K562 (cell line): ENCODE measurements around the gene ZNF581. TPM values are rescaled to one million over a fixed set of nuclear protein-coding genes. Genes with fewer than 3 reads are reported as not detected.
A peak's percentile ranks its signal among the peaks of the same experiment; 100 is the strongest.

Experiments
- AFF4 ChIP-seq: sonication (generic); formaldehyde crosslinking; IDR thresholded peaks from 2 replicates; pipeline ENCODE4 v1.8.0; 2023; ENCODE audit warnings: mild to moderate bottlenecking, missing genetic modification reagents
- DNMT1 ChIP-seq: fragments of 450-650 bp; IDR thresholded peaks from 2 replicates; pipeline ENCODE4 v1.6.1; 2016; ENCODE audit warnings: antibody characterized with exemption, mild to moderate bottlenecking
- EP400 ChIP-seq: fragments of 450-650 bp; IDR thresholded peaks from 2 replicates; pipeline ENCODE4 v1.6.1; 2017; ENCODE audit warnings: antibody characterized with exemption, mild to moderate bottlenecking, moderate library complexity
- GABPB1 ChIP-seq: sonication (generic); formaldehyde crosslinking; IDR thresholded peaks from 2 replicates; pipeline ENCODE4 v1.8.0; 2022; ENCODE audit warnings: mild to moderate bottlenecking, missing genetic modification reagents
- HDAC2 ChIP-seq: fragments of 450-650 bp; IDR thresholded peaks from 2 replicates; pipeline ENCODE4 v1.6.1; 2016; ENCODE audit warnings: mild to moderate bottlenecking
- KLF1 ChIP-seq: fragments of 450-650 bp; IDR thresholded peaks from 2 replicates; pipeline ENCODE4 v1.6.1; 2016; ENCODE audit warnings: missing genetic modification characterization, missing compliant biosample characterization
- MCM5 ChIP-seq: fragments of 450-650 bp; IDR thresholded peaks from 2 replicates; pipeline ENCODE4 v1.6.1; 2016; ENCODE audit warnings: low read depth
- RFX7 ChIP-seq: fragments of 250-450 bp; sonication (Bioruptor Pico); IDR thresholded peaks from 2 replicates; pipeline ENCODE4 v1.5.1; 2021; ENCODE audit warnings: mild to moderate bottlenecking
- SIRT6 ChIP-seq: IDR thresholded peaks from one replicate; pipeline ENCODE4 v1.6.1; 2012; ENCODE audit warnings: low read depth, mild to moderate bottlenecking, control low read depth, inconsistent platforms, low read length, moderate library complexity
- polyA plus RNA-seq, 8 experiments: library from polyadenylated mRNA; depleted of rRNA in 4 of 8; stranded (reverse) in 5 of 8; unstranded in 3 of 8; fragments of >200 nt; fragmentation: Nextera tagmentation in 2 of 8; fragmentation: Illumina TruSeq in 1 of 8; extraction: Ambion mirVana in 2 of 8; extraction: Trizol in 1 of 8; gene quantifications; 2 replicates each; pipeline versions ENCODE4 v1.2.1 to v1.2.3, GENCODE V29; 2011 to 2014; ENCODE audit warnings: inconsistent platforms in 1 of 8, missing spikeins in 1 of 8
- total RNA-seq, 7 experiments: library from RNA; depleted of rRNA in 6 of 7; stranded (reverse); fragments of >200 nt in 6 of 7; fragmentation: Illumina TruSeq in 2 of 7; extraction: Trizol in 2 of 7; gene quantifications; 2 replicates each; pipeline versions ENCODE4 v1.2.1 to v1.2.3, GENCODE V29; 2011 to 2021; ENCODE audit warnings: low replicate concordance in 1 of 7
- TF ChIP-seq, protein P1 (sequence below): sonication (generic); formaldehyde crosslinking; IDR thresholded peaks from 2 replicates; pipeline ENCODE4 v1.4.0; 2020; ENCODE audit warnings: mild to moderate bottlenecking, missing genetic modification reagents
- TF ChIP-seq, protein P2 (sequence below): fragments of 450-650 bp; formaldehyde crosslinking; IDR thresholded peaks from 2 replicates; pipeline ENCODE4 v1.4.0; 2020; ENCODE audit warnings: mild to moderate bottlenecking, moderate library complexity
- TF ChIP-seq, protein P3 (sequence below): IDR thresholded peaks from 2 replicates; pipeline ENCODE4 v1.6.1; 2011; ENCODE audit warnings: borderline replicate concordance, low read depth, mild to moderate bottlenecking, moderate library complexity, low read length; ENCODE audit not compliant: insufficient read depth, poor library complexity, severe bottlenecking
- TF ChIP-seq, protein P4 (sequence below): fragments of 250-450 bp; sonication (Bioruptor Pico); IDR thresholded peaks from 2 replicates; pipeline ENCODE4 v1.9.0; 2021; ENCODE audit warnings: mild to moderate bottlenecking, inconsistent platforms
- TF ChIP-seq, protein P5 (sequence below): sonication (generic); formaldehyde crosslinking; IDR thresholded peaks from 2 replicates; pipeline ENCODE4 v1.5.0; 2020; ENCODE audit warnings: missing genetic modification reagents

ZNF581 gene
- total and polyA plus RNA-seq, 9 of the 15 experiments (the other 6 are each of a cell fraction or from before 2014, with no cell fraction given) = 2.4 to 39.4 (median 15.4) TPM

DNA sequence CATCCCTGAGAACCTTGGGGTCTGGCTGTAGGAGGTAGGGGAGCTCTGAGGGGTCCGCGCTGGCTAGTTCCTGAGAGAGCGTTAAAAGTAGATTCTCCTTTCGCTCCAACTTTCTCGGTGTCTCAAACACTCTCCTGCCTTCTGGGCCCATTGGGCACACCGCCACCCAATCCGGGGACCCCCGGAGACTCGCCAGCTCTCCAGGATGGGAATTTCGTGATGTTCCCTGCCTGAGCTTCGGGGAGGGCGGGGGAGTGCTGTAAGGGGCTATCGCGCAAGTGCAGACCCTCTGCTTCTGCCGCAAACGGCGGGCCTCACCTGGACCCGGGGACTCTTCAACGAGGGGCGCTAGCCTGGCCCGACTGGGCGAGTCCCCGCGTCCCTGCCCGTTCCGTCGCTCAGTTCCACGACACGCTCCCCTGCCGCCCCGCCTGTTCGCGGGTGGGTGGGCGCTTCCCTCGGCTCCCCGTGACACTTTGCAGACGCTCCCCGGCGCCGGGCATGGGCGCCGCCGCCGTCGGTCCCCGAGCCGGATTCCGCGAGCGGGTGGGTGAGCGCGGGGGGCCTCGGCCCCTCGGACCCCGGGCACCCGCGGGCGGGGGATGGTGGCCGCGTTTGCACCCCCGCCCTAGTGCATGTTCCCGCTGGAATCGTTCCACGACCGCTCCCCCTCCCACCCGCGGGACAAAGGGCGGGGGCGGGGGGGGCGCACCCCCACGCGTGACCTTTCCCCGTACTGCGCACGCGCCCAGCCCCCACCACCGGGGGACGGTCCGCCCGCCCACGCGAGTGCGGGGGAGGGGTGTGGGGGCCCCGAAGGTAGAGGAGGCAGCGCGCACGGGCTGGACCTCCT lies 4.5 kb downstream of the ZNF581 start, which contains the start of gene CCDC106 (continued):
- TF ChIP-seq DNMT1 = no peak
- TF ChIP-seq, protein P1, sequence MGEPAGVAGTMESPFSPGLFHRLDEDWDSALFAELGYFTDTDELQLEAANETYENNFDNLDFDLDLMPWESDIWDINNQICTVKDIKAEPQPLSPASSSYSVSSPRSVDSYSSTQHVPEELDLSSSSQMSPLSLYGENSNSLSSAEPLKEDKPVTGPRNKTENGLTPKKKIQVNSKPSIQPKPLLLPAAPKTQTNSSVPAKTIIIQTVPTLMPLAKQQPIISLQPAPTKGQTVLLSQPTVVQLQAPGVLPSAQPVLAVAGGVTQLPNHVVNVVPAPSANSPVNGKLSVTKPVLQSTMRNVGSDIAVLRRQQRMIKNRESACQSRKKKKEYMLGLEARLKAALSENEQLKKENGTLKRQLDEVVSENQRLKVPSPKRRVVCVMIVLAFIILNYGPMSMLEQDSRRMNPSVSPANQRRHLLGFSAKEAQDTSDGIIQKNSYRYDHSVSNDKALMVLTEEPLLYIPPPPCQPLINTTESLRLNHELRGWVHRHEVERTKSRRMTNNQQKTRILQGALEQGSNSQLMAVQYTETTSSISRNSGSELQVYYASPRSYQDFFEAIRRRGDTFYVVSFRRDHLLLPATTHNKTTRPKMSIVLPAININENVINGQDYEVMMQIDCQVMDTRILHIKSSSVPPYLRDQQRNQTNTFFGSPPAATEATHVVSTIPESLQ (CRISPR knock-in tag) = no peak
- TF ChIP-seq RFX7 = no peak
- peak; percentile 59; the same call in 1 of the 2 replicates for TF ChIP-seq HDAC2
- TF ChIP-seq SIRT6 = no peak
- no peak for TF ChIP-seq AFF4 (CRISPR knock-in tag)
- peak; percentile 69 for TF ChIP-seq EP400
- TF ChIP-seq, protein P2, sequence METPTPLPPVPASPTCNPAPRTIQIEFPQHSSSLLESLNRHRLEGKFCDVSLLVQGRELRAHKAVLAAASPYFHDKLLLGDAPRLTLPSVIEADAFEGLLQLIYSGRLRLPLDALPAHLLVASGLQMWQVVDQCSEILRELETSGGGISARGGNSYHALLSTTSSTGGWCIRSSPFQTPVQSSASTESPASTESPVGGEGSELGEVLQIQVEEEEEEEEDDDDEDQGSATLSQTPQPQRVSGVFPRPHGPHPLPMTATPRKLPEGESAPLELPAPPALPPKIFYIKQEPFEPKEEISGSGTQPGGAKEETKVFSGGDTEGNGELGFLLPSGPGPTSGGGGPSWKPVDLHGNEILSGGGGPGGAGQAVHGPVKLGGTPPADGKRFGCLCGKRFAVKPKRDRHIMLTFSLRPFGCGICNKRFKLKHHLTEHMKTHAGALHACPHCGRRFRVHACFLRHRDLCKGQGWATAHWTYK (CRISPR knock-in tag) = no peak
- TF ChIP-seq MCM5 = no peak
- TF ChIP-seq, protein P3, sequence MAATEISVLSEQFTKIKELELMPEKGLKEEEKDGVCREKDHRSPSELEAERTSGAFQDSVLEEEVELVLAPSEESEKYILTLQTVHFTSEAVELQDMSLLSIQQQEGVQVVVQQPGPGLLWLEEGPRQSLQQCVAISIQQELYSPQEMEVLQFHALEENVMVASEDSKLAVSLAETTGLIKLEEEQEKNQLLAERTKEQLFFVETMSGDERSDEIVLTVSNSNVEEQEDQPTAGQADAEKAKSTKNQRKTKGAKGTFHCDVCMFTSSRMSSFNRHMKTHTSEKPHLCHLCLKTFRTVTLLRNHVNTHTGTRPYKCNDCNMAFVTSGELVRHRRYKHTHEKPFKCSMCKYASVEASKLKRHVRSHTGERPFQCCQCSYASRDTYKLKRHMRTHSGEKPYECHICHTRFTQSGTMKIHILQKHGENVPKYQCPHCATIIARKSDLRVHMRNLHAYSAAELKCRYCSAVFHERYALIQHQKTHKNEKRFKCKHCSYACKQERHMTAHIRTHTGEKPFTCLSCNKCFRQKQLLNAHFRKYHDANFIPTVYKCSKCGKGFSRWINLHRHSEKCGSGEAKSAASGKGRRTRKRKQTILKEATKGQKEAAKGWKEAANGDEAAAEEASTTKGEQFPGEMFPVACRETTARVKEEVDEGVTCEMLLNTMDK = no peak
- TF ChIP-seq GABPB1 = peak; percentile 41
- TF ChIP-seq, protein P4, sequence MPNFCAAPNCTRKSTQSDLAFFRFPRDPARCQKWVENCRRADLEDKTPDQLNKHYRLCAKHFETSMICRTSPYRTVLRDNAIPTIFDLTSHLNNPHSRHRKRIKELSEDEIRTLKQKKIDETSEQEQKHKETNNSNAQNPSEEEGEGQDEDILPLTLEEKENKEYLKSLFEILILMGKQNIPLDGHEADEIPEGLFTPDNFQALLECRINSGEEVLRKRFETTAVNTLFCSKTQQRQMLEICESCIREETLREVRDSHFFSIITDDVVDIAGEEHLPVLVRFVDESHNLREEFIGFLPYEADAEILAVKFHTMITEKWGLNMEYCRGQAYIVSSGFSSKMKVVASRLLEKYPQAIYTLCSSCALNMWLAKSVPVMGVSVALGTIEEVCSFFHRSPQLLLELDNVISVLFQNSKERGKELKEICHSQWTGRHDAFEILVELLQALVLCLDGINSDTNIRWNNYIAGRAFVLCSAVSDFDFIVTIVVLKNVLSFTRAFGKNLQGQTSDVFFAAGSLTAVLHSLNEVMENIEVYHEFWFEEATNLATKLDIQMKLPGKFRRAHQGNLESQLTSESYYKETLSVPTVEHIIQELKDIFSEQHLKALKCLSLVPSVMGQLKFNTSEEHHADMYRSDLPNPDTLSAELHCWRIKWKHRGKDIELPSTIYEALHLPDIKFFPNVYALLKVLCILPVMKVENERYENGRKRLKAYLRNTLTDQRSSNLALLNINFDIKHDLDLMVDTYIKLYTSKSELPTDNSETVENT (CRISPR knock-in tag) = peak; percentile 51; the same call in 1 of the 2 replicates
- TF ChIP-seq, protein P5, sequence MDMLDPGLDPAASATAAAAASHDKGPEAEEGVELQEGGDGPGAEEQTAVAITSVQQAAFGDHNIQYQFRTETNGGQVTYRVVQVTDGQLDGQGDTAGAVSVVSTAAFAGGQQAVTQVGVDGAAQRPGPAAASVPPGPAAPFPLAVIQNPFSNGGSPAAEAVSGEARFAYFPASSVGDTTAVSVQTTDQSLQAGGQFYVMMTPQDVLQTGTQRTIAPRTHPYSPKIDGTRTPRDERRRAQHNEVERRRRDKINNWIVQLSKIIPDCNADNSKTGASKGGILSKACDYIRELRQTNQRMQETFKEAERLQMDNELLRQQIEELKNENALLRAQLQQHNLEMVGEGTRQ = no peak
- TF ChIP-seq KLF1 (tag) = 0 out of 2 replicates have a peak, but pooled peaks have one; percentile 22
